ENCODE data around the gene PLA2G4A.

DNA sequence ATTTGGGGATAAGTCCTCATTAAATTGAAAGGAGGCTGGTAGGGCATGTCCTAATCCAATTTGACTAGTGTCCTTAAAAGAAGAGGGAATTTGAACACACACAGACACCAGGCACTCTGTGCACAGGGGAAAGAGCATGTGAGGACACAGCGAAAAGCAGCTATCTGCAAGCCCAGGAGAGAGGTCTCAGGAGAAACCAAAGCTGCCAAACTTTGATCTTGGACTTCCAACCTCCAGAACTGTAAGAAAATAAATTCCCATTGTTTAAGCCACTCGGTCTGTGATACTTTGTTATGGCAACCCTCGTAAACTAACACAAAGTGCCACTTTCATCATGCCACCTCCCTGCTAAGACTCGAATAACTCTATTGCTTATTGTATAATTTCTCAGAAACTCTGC lies 13.8 kb downstream of the PLA2G4A start:
- TF ChIP-seq POLR2A (IDR thresholded peaks at IDR 0.05; ENCODE audit: low read length) (no peak), GATA1 (IDR thresholded peaks at IDR 0.05; ENCODE audit: low read depth, low read length) (no peak)

Measured in erythroblast (primary cell).